GM23338 (cell line): ENCODE measurements around the gene SLC26A6. TPM values are rescaled to one million over a fixed set of nuclear protein-coding genes. Genes with fewer than 3 reads are reported as not detected.

Experiments
- ATAC-seq: fragments of 200-7000 bp; cut with Tn5 transposase; 3 replicates; pipeline ENCODE4 v1.9.1; 2020
- DNase-seq: peaks from one replicate; pipeline ENCODE4 v3.0.0-alpha.2; 2015; ENCODE audit warnings: low spot score
- H2AFZ ChIP-seq: fragments of 200-600 bp; sonication (generic); 2 replicates; pipeline ENCODE4 v1.8.0; 2016; ENCODE audit warnings: antibody characterized with exemption, mild to moderate bottlenecking, moderate library complexity
- H3F3A ChIP-seq: fragments of 200-600 bp; sonication (generic); replicated peaks from 2 replicates; pipeline ENCODE4 v1.8.0; 2017; ENCODE audit warnings: antibody characterized with exemption, mixed run types, low read depth
- H3K27ac ChIP-seq: fragments of 200-600 bp; sonication (generic); 2 replicates; pipeline ENCODE4 v1.6.1; 2016; ENCODE audit warnings: low read depth
- H3K27me3 ChIP-seq: fragments of 200-600 bp; sonication (generic); 2 replicates; pipeline ENCODE4 v1.8.0; 2016; ENCODE audit warnings: mild to moderate bottlenecking, mixed run types, moderate library complexity; ENCODE audit not compliant: insufficient read depth
- H3K36me3 ChIP-seq: fragments of 200-600 bp; sonication (generic); 2 replicates; pipeline ENCODE4 v1.8.0; 2016; ENCODE audit warnings: mild to moderate bottlenecking; ENCODE audit not compliant: insufficient read depth
- H3K4me1 ChIP-seq: fragments of 200-600 bp; sonication (generic); 2 replicates; pipeline ENCODE4 v1.8.0; 2016; ENCODE audit warnings: mild to moderate bottlenecking, moderate library complexity; ENCODE audit not compliant: insufficient read depth
- H3K4me2 ChIP-seq: fragments of 200-600 bp; sonication (generic); 2 replicates; pipeline ENCODE4 v1.7.1; 2017; ENCODE audit warnings: mixed run types
- H3K4me3 ChIP-seq: fragments of 200-600 bp; sonication (generic); 2 replicates; pipeline ENCODE4 v1.6.1; 2016; ENCODE audit warnings: mixed run types
- H3K79me2 ChIP-seq: fragments of 200-600 bp; sonication (generic); replicated peaks from 2 replicates; pipeline ENCODE4 v1.8.0; 2017; ENCODE audit warnings: mild to moderate bottlenecking; ENCODE audit not compliant: insufficient read depth
- H3K9me2 ChIP-seq: fragments of 200-600 bp; sonication (generic); 2 replicates; pipeline ENCODE4 v1.8.0; 2017; ENCODE audit not compliant: insufficient read depth
- H4K20me1 ChIP-seq: fragments of 200-600 bp; sonication (generic); replicated peaks from 2 replicates; pipeline ENCODE4 v1.8.0; 2017; ENCODE audit warnings: mild to moderate bottlenecking; ENCODE audit not compliant: insufficient read depth
- H3K27ac Mint-ChIP-seq: 2 replicates; pipeline ENCODE4 v1.8.0; 2020; ENCODE audit warnings: inconsistent platforms, mild to moderate bottlenecking, moderate library complexity, mixed read lengths
- H3K27me3 Mint-ChIP-seq: 3 replicates; pipeline ENCODE4 v1.8.0; 2022; ENCODE audit warnings: low read depth, mild to moderate bottlenecking, moderate library complexity, mixed read lengths, inconsistent platforms; ENCODE audit not compliant: insufficient read depth, poor library complexity
- H3K36me3 Mint-ChIP-seq: 3 replicates; pipeline ENCODE4 v1.8.0; 2021; ENCODE audit warnings: low read depth, mild to moderate bottlenecking, inconsistent platforms, moderate library complexity, mixed read lengths
- H3K4me1 Mint-ChIP-seq: 3 replicates; pipeline ENCODE4 v1.8.0; 2020; ENCODE audit warnings: mild to moderate bottlenecking, inconsistent platforms, mixed read lengths
- H3K4me3 Mint-ChIP-seq: 3 replicates; pipeline ENCODE4 v1.8.0; 2021; ENCODE audit warnings: moderate library complexity, mild to moderate bottlenecking, inconsistent platforms, mixed read lengths
- H3K9me3 Mint-ChIP-seq: 3 replicates; pipeline ENCODE4 v1.8.0; 2020; ENCODE audit warnings: moderate library complexity, mild to moderate bottlenecking, inconsistent platforms, mixed read lengths
- CREB1 ChIP-seq: fragments of 250-450 bp; sonication (Bioruptor Pico); IDR thresholded peaks from 2 replicates; pipeline ENCODE4 v1.5.0; 2020; ENCODE audit warnings: low read depth, mild to moderate bottlenecking, moderate library complexity
- EZH2 ChIP-seq: fragments of 200-600 bp; sonication (generic); IDR thresholded peaks from one replicate; pipeline ENCODE4 v1.8.0; 2017; ENCODE audit warnings: antibody characterized with exemption, mild to moderate bottlenecking, low read depth; ENCODE audit not compliant: unreplicated experiment
- EZH2phosphoT487 ChIP-seq: fragments of 200-600 bp; sonication (generic); IDR thresholded peaks from one replicate; pipeline ENCODE4 v1.8.1; 2018; ENCODE audit warnings: antibody characterized with exemption; ENCODE audit not compliant: unreplicated experiment
- JUNB ChIP-seq: IDR thresholded peaks from one replicate; pipeline ENCODE4 v1.6.1; 2016; ENCODE audit warnings: antibody characterized with exemption; ENCODE audit not compliant: unreplicated experiment
- POLR2AphosphoS5 ChIP-seq: IDR thresholded peaks from 2 replicates; pipeline ENCODE4 v1.6.1; 2016; ENCODE audit warnings: antibody characterized with exemption, low read depth
- STAT1 ChIP-seq: IDR thresholded peaks from one replicate; pipeline ENCODE4 v1.6.1; 2016; ENCODE audit warnings: antibody characterized with exemption; ENCODE audit not compliant: unreplicated experiment
- ZNF331 ChIP-seq: fragments of 250-450 bp; sonication (Bioruptor Pico); IDR thresholded peaks from 2 replicates; pipeline ENCODE4 v1.5.0; 2020; ENCODE audit warnings: low read depth, mild to moderate bottlenecking, moderate library complexity
- polyA plus RNA-seq: library from polyadenylated mRNA; unstranded; fragments of >200 nt; fragmentation: Nextera tagmentation; extraction: Ambion mirVana; gene quantifications from 2 replicates; pipeline ENCODE4 v1.2.1, GENCODE V29; 2016
- total RNA-seq: library from RNA; depleted of rRNA; stranded (reverse); fragments of >200 nt; shearing (Covaris generic); gene quantifications from 2 replicates; pipeline ENCODE4 v1.2.3, GENCODE V29; 2014
- TF ChIP-seq, protein P1 (sequence below): IDR thresholded peaks from 2 replicates; pipeline ENCODE4 v1.6.1; 2016; ENCODE audit warnings: antibody characterized with exemption
- TF ChIP-seq, protein P2 (sequence below): IDR thresholded peaks from one replicate; pipeline ENCODE4 v1.6.1; 2018; ENCODE audit warnings: antibody characterized with exemption; ENCODE audit not compliant: unreplicated experiment
- TF ChIP-seq, protein P3 (sequence below), 2 experiments: fragments of 200-600 bp in 1 of 2; sonication (generic) in 1 of 2; conservative IDR thresholded peaks; 2 replicates each; pipeline versions ENCODE4 v1.5.1 to v1.6.1; 2016 to 2017; ENCODE audit warnings: antibody characterized with exemption in 2 of 2, low read depth in 2 of 2, mild to moderate bottlenecking in 2 of 2, moderate library complexity in 1 of 2

The SLC26A6 gene
- total and polyA plus RNA-seq, 2 experiments from 2014 or later, result 34.3 to 96.4 TPM

DNA sequence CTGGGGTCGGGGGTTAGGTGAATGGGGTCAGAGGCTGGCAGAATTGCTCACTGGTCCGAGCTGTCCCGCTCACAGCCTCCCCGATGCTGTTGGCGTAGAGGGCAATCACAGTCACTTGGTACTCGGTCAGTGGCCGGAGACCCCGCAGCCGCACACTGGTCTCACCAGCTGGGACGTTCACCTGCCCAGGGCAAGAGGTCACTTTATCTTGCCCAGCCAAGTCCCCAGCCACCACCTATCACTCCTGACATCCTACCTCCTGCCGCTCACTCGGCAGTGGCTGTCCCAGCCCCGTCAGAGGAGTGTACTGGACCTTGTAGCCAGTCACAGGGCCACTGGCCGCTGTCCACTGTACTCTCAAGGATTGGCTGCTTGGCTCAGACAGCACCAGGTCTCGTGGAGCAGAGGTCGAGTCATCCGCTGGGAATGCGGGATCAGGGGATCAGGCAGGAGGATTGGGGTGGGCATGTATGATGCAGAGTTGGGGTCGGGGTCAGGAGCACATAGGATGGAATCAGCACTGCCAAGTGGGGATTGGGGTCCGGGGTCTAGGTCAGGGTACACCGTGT, 42.7 kb downstream of the SLC26A6 start (continued):
- TF ChIP-seq EZH2 (no peak), EZH2phosphoT487 (no peak), POLR2AphosphoS5 (no peak), ZNF331 (CRISPR knock-in tag) (no peak), JUNB (no peak), STAT1 (no peak)
- TF ChIP-seq, protein P1, sequence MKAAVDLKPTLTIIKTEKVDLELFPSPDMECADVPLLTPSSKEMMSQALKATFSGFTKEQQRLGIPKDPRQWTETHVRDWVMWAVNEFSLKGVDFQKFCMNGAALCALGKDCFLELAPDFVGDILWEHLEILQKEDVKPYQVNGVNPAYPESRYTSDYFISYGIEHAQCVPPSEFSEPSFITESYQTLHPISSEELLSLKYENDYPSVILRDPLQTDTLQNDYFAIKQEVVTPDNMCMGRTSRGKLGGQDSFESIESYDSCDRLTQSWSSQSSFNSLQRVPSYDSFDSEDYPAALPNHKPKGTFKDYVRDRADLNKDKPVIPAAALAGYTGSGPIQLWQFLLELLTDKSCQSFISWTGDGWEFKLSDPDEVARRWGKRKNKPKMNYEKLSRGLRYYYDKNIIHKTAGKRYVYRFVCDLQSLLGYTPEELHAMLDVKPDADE, result no peak
- TF ChIP-seq, protein P2, sequence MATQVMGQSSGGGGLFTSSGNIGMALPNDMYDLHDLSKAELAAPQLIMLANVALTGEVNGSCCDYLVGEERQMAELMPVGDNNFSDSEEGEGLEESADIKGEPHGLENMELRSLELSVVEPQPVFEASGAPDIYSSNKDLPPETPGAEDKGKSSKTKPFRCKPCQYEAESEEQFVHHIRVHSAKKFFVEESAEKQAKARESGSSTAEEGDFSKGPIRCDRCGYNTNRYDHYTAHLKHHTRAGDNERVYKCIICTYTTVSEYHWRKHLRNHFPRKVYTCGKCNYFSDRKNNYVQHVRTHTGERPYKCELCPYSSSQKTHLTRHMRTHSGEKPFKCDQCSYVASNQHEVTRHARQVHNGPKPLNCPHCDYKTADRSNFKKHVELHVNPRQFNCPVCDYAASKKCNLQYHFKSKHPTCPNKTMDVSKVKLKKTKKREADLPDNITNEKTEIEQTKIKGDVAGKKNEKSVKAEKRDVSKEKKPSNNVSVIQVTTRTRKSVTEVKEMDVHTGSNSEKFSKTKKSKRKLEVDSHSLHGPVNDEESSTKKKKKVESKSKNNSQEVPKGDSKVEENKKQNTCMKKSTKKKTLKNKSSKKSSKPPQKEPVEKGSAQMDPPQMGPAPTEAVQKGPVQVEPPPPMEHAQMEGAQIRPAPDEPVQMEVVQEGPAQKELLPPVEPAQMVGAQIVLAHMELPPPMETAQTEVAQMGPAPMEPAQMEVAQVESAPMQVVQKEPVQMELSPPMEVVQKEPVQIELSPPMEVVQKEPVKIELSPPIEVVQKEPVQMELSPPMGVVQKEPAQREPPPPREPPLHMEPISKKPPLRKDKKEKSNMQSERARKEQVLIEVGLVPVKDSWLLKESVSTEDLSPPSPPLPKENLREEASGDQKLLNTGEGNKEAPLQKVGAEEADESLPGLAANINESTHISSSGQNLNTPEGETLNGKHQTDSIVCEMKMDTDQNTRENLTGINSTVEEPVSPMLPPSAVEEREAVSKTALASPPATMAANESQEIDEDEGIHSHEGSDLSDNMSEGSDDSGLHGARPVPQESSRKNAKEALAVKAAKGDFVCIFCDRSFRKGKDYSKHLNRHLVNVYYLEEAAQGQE, result no peak

DNA sequence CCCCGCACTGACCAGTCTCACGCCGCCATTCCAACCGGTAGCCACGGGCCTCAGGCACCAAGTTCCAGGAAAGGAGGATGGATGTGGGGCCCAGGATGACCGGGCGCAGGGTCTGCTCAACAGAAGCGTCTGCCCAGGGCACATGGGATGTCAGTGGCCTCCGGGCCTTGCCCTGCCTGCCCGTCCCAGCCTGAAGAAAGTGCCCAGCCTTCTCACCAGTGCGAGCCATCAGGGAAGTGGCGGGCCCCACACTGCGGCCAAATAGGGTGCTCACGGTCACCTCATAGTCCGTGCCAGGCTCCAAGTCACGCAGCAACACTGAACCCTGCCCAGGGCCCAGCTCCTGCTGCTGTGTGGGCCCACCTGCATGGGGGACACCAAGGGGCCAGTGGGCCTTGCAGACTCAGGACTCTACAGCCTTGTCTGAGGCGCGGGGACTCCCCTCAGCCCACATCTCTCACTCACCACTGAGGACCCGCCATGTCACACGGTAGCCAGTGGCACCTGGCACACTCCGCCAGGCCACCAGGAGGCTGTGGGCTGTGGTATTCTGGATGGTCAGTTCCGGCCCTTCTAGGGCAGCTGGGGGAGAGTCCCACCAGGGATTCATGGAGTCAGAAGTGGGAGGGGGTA, 43.3 kb downstream of the SLC26A6 start:
- Histone ChIP-seq H3K36me3 (no peaks in the 10 kb centered on the region), H3K9me2 (no peaks in the 10 kb centered on the region), H3F3A (0 out of 2 replicates have a peak, but pooled peaks cover 7% of the 10 kb centered on the region), H2AFZ (no peak overlapping the region), H4K20me1 (no peaks in the 10 kb centered on the region), H3K4me2 (no peak overlapping the region), H3K79me2 (no peaks in the 10 kb centered on the region), H3K4me1 (peaks cover 17% of the 10 kb centered on the region; the same call in 1 of the 2 replicates), H3K4me3 (no peak overlapping the region), H3K27me3 (peaks cover 11% of the 10 kb centered on the region; the same call in 1 of the 2 replicates), H3K27ac (no peak overlapping the region)
- H3K36me3 Mint-ChIP-seq, result no peaks in the 10 kb centered on the region; the same call in 2 of the 3 replicates
- H3K9me3 Mint-ChIP-seq, result no peaks in the 10 kb centered on the region
- no peak for ATAC-seq
- peaks cover 22% of the 10 kb centered on the region for H3K27me3 Mint-ChIP-seq
- peaks cover 21% of the 10 kb centered on the region for H3K4me1 Mint-ChIP-seq
- DNase-seq, result no peak
- no peak overlapping the region for H3K4me3 Mint-ChIP-seq
- no peak overlapping the region for H3K27ac Mint-ChIP-seq
- no peak for TF ChIP-seq CREB1 (CRISPR knock-in tag)
- TF ChIP-seq, protein P3, sequence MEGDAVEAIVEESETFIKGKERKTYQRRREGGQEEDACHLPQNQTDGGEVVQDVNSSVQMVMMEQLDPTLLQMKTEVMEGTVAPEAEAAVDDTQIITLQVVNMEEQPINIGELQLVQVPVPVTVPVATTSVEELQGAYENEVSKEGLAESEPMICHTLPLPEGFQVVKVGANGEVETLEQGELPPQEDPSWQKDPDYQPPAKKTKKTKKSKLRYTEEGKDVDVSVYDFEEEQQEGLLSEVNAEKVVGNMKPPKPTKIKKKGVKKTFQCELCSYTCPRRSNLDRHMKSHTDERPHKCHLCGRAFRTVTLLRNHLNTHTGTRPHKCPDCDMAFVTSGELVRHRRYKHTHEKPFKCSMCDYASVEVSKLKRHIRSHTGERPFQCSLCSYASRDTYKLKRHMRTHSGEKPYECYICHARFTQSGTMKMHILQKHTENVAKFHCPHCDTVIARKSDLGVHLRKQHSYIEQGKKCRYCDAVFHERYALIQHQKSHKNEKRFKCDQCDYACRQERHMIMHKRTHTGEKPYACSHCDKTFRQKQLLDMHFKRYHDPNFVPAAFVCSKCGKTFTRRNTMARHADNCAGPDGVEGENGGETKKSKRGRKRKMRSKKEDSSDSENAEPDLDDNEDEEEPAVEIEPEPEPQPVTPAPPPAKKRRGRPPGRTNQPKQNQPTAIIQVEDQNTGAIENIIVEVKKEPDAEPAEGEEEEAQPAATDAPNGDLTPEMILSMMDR (conservative IDR thresholded peaks at IDR 0.05; ENCODE audit: low read depth in 2 of 2), result no peak
- TF ChIP-seq, protein P1, result no peak
- TF ChIP-seq POLR2AphosphoS5, result no peak
- TF ChIP-seq, protein P2, result no peak
